Mucosa of gallbladder (tissue), 1 donor: Measurements from ENCODE around the gene NAP1L1. TPM values are rescaled to one million over a fixed set of nuclear protein-coding genes. Genes with fewer than 3 reads are reported as not detected.
A peak's percentile ranks its signal among the peaks of the same experiment; 100 is the strongest.

Source experiments
- DNase-seq: peaks from one replicate; pipeline ENCODE4 v3.0.0-alpha.2; 2020; ENCODE audit warnings: low spot score
- total RNA-seq: library from RNA; stranded (reverse); gene quantifications from one replicate; pipeline ENCODE4 v1.2.1, GENCODE V29; 2021
- donor health status: DM: no; HTN: no; CAD: no.

NAP1L1 gene
- total RNA-seq, 1 donor from 2014 or later = 317 TPM

- DNase-seq = no peak
Observed at GRCh38 chr12:76038176-76038575, 46.3 kb downstream of the NAP1L1 start.

DNA sequence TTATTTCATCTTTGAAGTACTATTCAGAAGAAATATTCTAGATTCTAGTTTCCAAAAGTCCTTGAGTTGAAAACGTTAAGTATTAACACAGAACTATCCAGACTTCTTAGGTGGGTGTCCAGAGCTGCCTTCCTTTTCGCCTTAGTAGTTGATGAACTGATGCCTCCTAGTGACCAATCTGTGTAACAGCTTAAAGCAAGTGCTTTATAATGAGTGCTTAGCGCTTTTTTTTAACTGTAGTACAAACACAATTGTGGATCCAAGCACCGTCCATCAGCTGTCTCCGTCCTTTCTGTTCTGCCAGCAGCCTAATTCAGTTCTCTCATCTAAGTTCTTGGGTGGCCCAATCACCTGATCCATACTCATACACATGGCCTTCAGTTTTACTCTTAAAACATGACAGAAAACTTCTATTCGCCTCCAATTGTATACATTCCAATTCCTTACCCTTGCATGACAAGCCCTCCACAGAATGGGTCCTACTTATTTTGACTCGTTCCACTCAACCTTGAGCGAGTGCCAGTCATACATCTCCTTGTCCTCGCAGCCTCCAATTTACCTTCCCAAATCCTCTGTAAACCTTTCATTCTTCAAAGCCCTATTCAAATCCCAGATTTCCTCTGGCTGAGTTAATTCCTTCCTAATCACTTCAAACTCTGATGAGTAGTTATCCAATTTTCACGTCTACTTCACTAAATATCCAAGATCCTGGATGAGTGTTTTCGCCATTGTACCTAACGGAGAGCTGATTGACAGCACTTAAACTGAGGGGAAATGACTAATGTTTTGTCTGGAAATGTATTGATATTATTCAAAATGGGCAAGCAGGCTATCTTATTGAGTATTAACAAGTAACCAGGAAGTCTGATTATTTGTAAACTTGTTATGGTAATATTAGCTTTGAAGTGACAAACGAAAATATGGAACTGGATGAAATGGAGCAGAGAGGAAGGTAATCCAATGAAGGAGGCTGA, 47.1 kb downstream of the NAP1L1 start:
- DNase-seq = peak; percentile 34

DNA sequence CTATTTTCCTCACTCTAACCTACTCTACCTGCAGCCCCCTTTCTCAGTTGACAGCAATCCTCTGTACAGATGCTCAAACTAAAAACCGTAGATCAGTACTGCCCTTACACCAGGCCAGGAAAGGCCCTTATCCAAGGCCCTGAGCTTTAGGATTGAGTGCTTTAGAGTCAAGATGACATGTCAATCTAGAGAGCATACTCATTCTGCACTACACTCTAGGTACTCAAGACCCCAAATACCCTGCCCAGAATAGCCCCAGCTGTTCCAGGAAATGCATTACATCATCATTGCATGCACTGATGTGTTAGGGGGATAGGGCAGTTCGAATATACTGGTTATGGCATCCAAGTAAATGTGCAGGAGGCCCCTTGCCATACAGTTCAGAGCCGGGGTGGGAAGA, 49.4 kb downstream of the NAP1L1 start:
- no peak for DNase-seq

DNA sequence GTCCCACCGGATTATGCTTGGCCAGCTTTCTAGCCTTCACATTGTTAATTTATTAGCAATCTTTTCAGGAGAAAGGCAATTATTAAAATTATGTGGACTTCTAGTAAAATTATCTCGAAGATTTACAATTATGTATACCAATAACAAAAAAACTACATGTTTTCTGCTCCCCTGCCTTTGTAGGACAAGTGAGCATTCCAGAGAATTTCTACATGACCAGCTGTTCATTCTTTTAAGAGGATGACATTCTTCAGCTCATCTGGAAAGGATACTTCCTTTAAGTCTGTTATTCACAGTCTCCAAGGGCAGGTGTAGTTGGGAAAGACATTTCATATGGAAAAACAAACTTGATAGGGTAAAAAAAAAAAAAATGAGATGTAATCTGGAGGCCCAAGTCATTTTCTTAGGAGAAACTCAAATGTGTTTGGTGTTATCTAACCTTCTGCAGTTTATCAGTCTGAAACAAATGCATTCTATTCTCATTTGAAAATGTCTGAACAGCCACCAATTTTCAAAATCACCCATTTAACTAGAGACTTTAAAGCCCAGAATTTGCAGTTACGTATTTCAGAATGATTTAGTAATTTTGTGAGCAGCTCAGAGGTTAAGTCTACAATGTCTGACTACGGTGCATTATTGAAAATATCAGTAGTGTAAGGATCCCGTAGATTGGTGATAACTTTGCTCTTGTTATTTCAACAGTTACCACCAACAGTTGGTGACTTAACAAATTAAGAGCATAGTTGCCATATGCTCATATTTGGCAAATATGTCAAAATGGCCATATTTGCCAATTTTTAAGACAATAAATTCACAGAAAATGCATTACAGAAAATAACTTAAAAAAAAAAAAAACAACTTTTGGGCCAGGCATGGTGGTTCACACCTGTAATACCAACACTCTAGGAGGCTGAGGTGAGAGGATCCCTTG, 51.1 kb downstream of the NAP1L1 start:
- no peak for DNase-seq

- DNase-seq = peak; percentile 31
Observed at GRCh38 chr12:76032043-76032981, 52.2 kb downstream of the NAP1L1 start.

DNA sequence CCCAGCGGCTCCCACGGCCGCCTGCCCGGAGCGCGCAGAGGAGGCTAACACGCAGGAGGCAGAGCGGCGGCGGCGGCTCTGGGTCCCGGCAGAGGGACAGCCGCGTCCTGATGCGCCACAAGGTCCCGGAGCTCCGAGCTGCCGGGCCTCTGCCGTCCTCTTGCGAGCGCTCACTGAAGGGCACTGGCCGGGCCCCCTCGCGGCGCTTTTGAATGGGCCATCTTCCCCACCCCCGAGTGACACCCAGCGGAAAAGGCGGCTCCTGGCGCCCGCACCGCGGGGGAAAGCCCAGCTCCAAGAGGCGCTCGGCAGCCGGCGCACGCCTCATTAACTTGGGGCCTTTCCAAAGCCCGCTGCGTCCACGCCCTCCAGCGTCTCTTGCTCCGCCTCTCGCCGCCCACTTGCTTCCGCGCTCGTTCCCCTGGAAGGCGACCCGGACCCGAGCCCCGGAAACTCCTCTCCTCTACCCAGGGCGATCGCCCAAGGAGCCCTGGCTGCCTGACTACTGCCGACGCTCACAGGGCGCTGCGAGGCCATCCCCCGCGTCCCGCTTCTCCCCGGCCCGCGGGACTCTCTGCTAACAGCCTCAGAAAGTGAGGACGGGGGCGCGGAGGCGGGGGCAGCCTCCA, 53.0 kb downstream of the NAP1L1 start, which contains the start of gene PHLDA1:
PHLDA1 (minus strand) TSS at position 363 of the 629 bp plus-strand sequence.
- peak; percentile 94 for DNase-seq

GRCh38 chr12:76031081-76031413, 53.4 kb downstream of the NAP1L1 start:
- no peak for DNase-seq

DNA sequence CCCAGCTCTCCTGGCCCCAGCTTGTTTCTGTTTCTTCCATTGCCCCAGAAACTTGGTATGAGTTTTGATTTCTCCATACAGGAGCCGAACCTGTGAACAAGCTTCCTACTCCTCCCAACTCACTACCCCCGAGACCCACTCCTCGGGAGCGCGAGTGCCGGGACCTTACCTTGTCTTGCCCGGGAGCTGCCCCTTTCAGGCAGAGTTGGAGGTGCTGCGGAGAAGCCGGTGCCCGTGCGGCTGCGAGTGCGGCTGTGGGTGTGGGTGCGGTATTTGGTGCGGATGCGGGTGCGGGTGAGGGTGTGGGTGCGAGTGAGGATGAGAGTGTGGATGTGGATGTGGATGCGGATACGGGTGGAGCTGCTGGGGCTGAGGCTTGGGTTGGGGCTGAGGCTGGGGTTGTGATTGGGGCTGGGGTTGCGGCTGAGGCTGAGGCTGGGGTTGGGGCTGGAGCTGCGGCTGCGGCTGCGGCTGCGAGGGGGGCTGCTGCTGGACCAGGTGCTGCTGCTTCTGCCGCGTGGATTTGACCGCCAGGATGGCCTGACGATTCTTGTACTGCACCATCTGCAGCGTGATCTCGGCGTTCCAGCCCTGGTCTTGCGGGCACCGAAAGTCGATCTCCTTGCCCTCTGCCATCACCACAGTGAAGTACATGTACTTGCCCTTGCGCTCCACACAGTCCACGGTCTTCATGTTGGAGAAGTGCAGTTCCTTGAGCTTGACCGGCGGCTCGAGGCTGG, 54.0 kb downstream of the NAP1L1 start:
- DNase-seq = peak; percentile 30

GRCh38 chr12:76029982-76030340, 54.5 kb downstream of the NAP1L1 start:
- no peak for DNase-seq

DNA sequence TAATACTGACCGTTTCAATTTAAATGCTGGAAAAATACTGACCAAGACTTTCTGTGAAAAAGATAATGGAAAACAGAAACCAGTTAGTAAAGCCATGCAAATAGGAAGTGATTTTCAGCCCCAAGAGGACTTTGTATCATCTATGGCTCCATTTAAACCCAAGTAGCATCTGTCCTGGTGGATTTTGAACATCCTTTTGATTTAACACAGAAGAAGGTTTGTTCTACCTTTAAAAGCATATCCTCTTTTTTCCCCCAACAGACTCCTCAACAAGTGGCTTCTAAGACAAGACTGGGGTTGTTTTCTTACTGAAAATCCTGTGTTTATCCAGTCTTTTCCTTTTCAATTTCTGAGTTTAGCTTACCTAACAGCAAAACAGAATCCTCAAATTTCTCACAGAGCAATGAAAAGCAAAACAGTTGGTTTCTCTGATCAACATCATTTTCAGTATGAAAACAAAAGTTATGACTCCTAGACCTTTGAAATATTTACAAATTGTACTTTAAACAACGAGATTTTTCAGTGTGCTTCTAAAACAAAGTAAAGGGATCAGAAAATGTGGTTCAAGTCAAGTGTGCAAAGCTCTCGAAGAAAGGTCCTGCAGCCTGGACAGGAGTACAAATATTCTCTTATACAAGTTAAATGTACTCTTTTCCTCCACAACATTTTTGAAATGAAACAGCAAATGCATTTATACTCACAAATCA, 55.8 kb downstream of the NAP1L1 start:
- DNase-seq = no peak

DNA sequence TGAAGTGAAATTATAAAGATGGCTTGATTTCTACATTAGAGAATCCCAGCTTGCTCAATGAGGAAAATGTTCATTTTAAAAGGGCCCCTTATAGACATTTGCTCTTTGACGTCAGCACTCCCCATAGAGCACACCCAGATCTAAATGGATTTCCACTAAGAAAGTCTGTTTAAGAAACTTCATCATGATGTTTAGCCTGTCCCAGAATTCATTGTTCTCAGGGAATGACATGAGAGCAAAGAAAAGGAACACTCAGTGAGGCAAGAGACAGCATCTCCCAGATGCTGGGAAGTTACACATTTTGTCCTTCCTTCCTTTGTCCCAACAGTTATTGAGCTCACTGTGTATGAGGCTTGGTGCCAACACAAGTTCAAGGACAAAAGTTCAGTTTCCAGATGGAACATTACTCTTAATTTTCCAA, 57.8 kb downstream of the NAP1L1 start:
- no peak for DNase-seq

- no peak for DNase-seq
Observed at GRCh38 chr12:76025601-76026575, 58.6 kb downstream of the NAP1L1 start.

DNA sequence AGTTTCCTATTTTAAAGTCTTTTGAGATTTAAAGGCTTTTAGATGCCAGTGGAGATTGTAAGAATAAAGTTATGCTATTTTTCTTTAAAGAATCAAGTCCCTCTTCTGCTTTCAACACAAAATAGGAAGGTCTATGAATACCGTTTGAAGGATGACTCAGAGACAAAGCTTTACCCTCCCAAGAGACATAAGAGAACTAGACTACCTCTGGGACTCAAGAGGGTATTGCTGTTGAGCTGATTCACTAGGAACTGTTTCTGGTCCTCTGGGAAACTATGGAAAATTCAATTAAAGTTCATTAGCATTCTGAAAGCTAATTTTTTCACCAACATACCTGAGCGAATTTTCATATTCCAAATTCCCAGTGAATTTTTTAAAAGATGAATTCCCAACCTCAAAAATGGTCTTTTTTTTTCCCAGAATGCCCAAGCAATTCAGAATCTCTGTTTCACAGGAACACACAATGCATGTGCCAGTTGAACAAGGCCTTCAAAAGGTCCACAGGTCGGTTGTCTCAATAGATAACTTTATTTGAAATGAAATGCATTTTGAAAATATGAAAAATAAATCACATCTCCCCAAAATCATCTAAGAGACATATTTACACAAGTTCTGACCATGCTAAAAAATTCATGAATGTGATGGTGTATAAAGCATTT, 59.4 kb downstream of the NAP1L1 start:
- DNase-seq = no peak

DNA sequence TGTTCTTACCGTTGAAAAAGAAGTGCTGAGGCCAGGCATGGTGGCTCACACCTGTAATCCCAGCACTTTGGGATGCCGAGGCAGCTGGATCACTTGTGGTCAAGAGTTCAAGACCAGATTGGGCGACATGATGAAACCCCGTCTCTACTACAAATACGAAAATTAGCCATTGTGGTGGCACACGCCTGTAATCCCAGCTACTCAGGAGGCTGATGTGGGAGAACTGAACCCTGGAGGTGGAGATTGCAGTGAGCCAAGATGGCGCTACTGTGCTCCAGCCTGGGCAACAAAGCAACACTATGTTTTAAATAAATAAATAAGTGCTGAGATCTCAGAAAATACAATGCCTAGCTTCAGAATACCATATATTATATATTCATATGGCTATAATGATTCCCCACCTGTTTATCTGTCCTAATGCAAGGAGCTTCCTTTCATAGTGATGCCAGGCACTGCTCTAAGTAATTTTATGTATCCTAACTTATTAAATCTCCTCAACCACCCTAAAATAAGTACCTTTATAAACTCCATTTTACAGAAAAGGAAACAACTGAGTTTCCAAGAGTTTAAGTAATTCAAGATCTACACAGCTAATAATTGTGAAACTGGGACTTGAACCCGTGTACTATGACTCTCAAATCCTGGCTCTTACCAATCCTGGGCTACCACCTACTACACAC, 60.2 kb downstream of the NAP1L1 start:
- no peak for DNase-seq

DNA sequence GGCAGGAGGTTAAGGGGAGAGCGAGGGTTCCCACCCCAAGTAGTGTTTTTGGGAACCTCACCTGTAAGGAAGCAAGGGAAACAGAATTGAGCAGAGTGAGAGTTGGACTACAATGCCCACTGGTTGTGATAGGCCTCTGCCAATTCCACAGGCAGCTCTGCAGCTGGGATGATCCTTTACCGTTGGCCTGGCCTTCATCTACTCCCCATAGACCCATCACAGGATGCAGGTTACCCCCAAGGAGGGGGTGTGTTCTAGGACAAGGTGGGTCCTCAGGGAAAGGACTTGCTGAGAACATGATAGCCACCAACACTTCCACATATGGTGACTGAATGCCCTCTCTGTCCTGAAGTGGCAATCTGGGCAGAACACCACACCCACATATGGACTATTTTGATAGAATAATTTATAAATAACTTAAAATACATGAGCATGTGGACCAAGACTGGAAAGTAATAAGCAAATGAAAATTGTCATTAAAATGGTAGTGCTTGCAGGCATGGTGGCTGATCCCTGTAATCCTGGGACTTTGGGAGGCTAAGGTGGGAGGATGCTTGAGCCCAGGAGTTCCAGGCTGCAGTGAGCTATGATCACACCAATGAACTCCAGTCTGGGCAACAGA, 61.3 kb downstream of the NAP1L1 start:
- DNase-seq = no peak

GRCh38 chr12:76022506-76022905, 62.0 kb downstream of the NAP1L1 start:
- no peak for DNase-seq
